ENCODE results near the gene HM13.

HM13 gene

GRCh38 chr20:31567380-31567720 is 53.1 kb downstream of the HM13 start:
- no peak for DNase-seq (ENCODE audit: low spot score)

DNA sequence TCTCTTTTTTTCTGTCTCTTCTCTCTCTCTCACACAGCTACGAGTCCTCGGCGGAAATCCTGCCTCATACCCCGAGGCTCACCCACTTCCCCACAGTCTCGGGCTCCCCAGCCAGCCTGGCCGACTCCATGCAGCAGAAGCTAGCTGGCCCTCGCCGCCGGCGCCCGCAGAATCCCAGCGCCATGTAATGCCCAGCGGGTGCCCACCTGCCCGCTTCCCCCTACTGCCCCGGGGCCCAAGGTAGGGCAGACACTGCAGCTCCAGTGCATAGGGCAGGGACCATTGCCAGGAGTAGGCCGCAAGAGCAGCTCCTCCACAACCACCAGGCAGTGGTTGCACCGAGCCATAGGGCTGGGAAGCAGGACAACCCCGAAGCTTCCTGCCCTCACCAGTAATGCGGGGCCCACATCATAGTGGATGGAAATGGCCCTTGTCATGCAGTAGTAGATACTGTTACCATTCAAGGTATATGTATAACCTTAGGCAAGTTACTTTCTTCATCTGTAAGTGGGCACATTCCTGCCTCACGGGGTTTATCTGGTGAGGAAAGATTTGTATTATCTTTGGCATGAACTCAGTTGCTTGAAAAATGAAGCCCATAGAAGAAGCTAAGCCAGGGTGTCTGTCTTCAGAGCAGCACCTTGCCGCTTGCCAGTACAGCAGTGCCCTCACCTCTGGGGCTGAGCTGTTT is 53.9 kb downstream of the HM13 start:
- Histone ChIP-seq H3K4me3 (no peak overlapping the region), H3K27ac (peak overlapping the region in 1 of 2 donors; percentile 70)
- no peak for DNase-seq (ENCODE audit: low spot score)
- TF ChIP-seq CTCF (IDR thresholded peaks at IDR 0.05): no peak

More at GRCh38 chr20:31567380-31567720, 53.1 kb downstream of the HM13 start:
- H3K4me3 ChIP-seq: no peak overlapping the region
- no peak for TF ChIP-seq CTCF (IDR thresholded peaks at IDR 0.05)
- H3K27ac ChIP-seq: no peak overlapping the region

DNA sequence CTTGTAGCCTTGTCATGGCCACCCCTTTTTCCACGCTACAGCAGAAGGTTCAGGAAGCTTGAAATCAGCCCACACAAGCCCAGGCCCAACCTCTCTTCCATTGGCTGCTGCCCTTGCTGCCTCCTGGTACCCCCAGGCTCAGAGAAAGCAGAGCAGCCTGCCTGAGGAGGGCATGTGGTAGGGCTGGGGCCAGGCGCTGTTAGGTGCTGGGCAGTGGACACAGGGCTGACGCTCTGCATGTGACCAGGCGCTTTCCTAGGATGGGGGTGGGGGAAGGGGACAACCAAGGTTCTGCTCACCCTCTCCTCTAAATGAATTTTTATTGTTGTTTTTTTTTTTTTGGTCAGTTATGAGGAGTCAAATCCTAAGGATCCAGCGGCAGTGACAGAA is 54.5 kb downstream of the HM13 start:
- H3K27ac ChIP-seq: peak overlapping the region in 1 of 2 donors; percentile 70
- TF ChIP-seq CTCF (IDR thresholded peaks at IDR 0.05): no peak
- no peak for DNase-seq (ENCODE audit: low spot score)
- no peak overlapping the region for H3K4me3 ChIP-seq

DNA sequence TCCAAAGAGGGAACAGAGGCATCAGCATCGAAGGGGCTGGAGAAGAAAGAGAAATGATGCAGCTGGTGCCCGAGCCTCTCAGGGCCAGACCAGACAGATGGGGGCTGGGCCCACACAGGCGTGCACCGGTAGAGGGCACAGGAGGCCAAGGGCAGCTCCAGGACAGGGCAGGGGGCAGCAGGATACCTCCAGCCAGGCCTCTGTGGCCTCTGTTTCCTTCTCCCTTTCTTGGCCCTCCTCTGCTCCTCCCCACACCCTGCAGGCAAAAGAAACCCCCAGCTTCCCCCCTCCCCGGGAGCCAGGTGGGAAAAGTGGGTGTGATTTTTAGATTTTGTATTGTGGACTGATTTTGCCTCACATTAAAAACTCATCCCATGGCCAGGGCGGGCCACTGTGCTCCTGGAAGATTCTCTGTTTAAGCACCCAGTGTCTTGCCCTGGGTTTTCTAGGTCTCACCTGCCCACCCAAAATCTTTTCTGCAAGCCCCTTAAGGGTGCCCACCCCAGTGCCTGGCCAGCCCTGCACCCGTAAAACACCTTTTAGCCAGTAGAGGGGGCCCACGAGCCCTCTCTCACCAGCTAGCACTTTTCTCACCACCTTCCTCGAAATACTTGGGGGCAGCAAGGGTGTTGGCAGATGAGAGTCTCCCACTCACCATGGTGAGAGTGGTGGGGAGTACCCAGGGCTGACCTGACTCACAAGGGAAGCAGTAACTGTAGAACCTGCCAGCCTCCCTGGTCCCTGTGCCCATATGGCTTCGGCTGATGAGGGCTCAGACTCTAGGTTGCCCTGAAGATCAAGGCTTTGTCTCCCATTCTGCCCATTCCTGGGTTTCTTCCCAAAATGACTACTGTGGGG is 55.1 kb downstream of the HM13 start:
- Histone ChIP-seq H3K27ac (peak overlapping the region; percentile 27 to 95), H3K4me3 (no peak overlapping the region)
- no peak for DNase-seq (ENCODE audit: low spot score)
- peak; percentile 82 for TF ChIP-seq CTCF (IDR thresholded peaks at IDR 0.05)

GRCh38 chr20:31570021-31570463 is 55.8 kb downstream of the HM13 start:
- Histone ChIP-seq H3K4me3 (no peak overlapping the region), H3K27ac (peak overlapping the region; percentile 27 to 95)
- TF ChIP-seq CTCF (IDR thresholded peaks at IDR 0.05): no peak
- DNase-seq (ENCODE audit: low spot score): no peak

GRCh38 chr20:31570735-31571617 is 56.7 kb downstream of the HM13 start:
- no peak for TF ChIP-seq CTCF (IDR thresholded peaks at IDR 0.05)
- no peak for DNase-seq (ENCODE audit: low spot score)
- peak overlapping the region; percentile 27 to 95 for H3K27ac ChIP-seq
- no peak overlapping the region for H3K4me3 ChIP-seq

All from coronary artery (tissue), 2 donors.